HepG2 (cell line): Measurements from ENCODE around the gene KBTBD3. TPM values are rescaled to one million over a fixed set of nuclear protein-coding genes. Genes with fewer than 3 reads are reported as not detected.

Source experiments
- AKAP8 ChIP-seq: sonication (generic); formaldehyde crosslinking; IDR thresholded peaks from 2 replicates; pipeline ENCODE4 v1.5.1; 2020; ENCODE audit warnings: mild to moderate bottlenecking, missing genetic modification reagents
- CENPX ChIP-seq: sonication (generic); formaldehyde crosslinking; IDR thresholded peaks from 2 replicates; pipeline ENCODE4 v1.9.0; 2021; ENCODE audit warnings: mild to moderate bottlenecking, missing genetic modification reagents, moderate library complexity
- DR1 ChIP-seq: sonication (generic); formaldehyde crosslinking; IDR thresholded peaks from 2 replicates; pipeline ENCODE4 v1.8.0; 2021; ENCODE audit warnings: mild to moderate bottlenecking, missing genetic modification reagents, inconsistent platforms
- FIP1L1 ChIP-seq: fragments of 200-400 bp; formaldehyde crosslinking; IDR thresholded peaks from 2 replicates; pipeline ENCODE4 v1.6.1; 2018; ENCODE audit warnings: low read depth, mild to moderate bottlenecking, low read length, moderate library complexity, borderline replicate concordance; ENCODE audit not compliant: insufficient read depth
- GTF2F1 ChIP-seq: fragments of 150-350 bp; IDR thresholded peaks from 2 replicates; pipeline ENCODE4 v1.6.1; 2014; ENCODE audit warnings: low read length
- JUNB ChIP-seq: sonication (generic); formaldehyde crosslinking; IDR thresholded peaks from 2 replicates; pipeline ENCODE4 v1.8.0; 2022; ENCODE audit warnings: missing genetic modification reagents, mild to moderate bottlenecking, borderline replicate concordance
- KLF6 ChIP-seq: IDR thresholded peaks from 2 replicates; pipeline ENCODE4 v1.8.0; 2016; ENCODE audit warnings: missing biosample characterization, missing genetic modification reagents
- MEIS1 ChIP-seq: sonication (generic); formaldehyde crosslinking; IDR thresholded peaks from 2 replicates; pipeline ENCODE4 v1.9.0; 2021; ENCODE audit warnings: mild to moderate bottlenecking, missing genetic modification reagents, moderate library complexity, borderline replicate concordance
- NFKB2 ChIP-seq: sonication (generic); formaldehyde crosslinking; IDR thresholded peaks from 2 replicates; pipeline ENCODE4 v1.4.0; 2020; ENCODE audit warnings: missing genetic modification reagents, borderline replicate concordance
- TCF12 ChIP-seq, 2 experiments: fragments of 450-650 bp in 1 of 2; sonication (generic) in 1 of 2; formaldehyde crosslinking in 1 of 2; IDR thresholded peaks; 2 replicates each; pipeline versions ENCODE4 v1.6.1 to v1.8.0; 2017 to 2022; ENCODE audit warnings: antibody characterized with exemption in 1 of 2, mild to moderate bottlenecking in 1 of 2, missing genetic modification reagents in 1 of 2, moderate library complexity in 1 of 2
- TRIM24 ChIP-seq: sonication (generic); formaldehyde crosslinking; IDR thresholded peaks from 2 replicates; pipeline ENCODE4 v1.8.0; 2022; ENCODE audit warnings: mild to moderate bottlenecking, missing genetic modification reagents
- YY1 ChIP-seq: IDR thresholded peaks from 2 replicates; pipeline ENCODE4 v1.6.1; 2011; ENCODE audit warnings: low read length, low read depth, moderate library complexity, mild to moderate bottlenecking; ENCODE audit not compliant: insufficient read depth, insufficient replicate concordance
- ZBTB8A ChIP-seq: sonication (generic); formaldehyde crosslinking; IDR thresholded peaks from 2 replicates; pipeline ENCODE4 v1.4.0; 2020; ENCODE audit warnings: mild to moderate bottlenecking, low read depth, missing genetic modification reagents, borderline replicate concordance
- ZC3H13 ChIP-seq: sonication (generic); formaldehyde crosslinking; IDR thresholded peaks from 2 replicates; pipeline ENCODE4 v1.8.1; 2023; ENCODE audit warnings: mild to moderate bottlenecking, missing genetic modification reagents, moderate library complexity
- ZNF3 ChIP-seq: IDR thresholded peaks from 2 replicates; pipeline ENCODE4 v1.7.0; 2017; ENCODE audit warnings: inconsistent platforms
- ZNF7 ChIP-seq: IDR thresholded peaks from 2 replicates; pipeline ENCODE4 v1.6.1; 2016; ENCODE audit warnings: missing biosample characterization, missing genetic modification reagents
- ZNF75D ChIP-seq: sonication (generic); formaldehyde crosslinking; IDR thresholded peaks from 2 replicates; pipeline ENCODE4 v1.8.1; 2023; ENCODE audit warnings: missing genetic modification reagents, mild to moderate bottlenecking, borderline replicate concordance
- polyA plus RNA-seq, 8 experiments: library from polyadenylated mRNA; depleted of rRNA in 3 of 8; stranded (reverse) in 7 of 8; unstranded in 1 of 8; fragments of >200 nt; fragmentation: Illumina TruSeq in 4 of 8; extraction: Trizol in 4 of 8; gene quantifications; 2 replicates each; pipeline versions ENCODE4 v1.2.1 to v1.2.3, GENCODE V29; 2011 to 2016; ENCODE audit warnings: low read depth in 4 of 8, missing spikeins in 1 of 8, mixed read lengths in 1 of 8; ENCODE audit not compliant: insufficient read depth in 1 of 8
- total RNA-seq, 5 experiments: library from RNA; depleted of rRNA; stranded (reverse); fragments of >200 nt; fragmentation: Illumina TruSeq; extraction: Trizol; gene quantifications; 2 replicates each; pipeline ENCODE4 v1.2.3, GENCODE V29; 2016; ENCODE audit warnings: low read depth in 1 of 5
- TF ChIP-seq, protein P1 (sequence below): sonication (generic); formaldehyde crosslinking; conservative IDR thresholded peaks from 2 replicates; pipeline ENCODE4 v1.8.0; 2022; ENCODE audit warnings: missing genetic modification reagents
- TF ChIP-seq, protein P2 (sequence below): IDR thresholded peaks from 2 replicates; pipeline ENCODE4 v1.6.1; 2016
- TF ChIP-seq, protein P3 (sequence below): sonication (generic); formaldehyde crosslinking; conservative IDR thresholded peaks from 2 replicates; pipeline ENCODE4 v1.8.1; 2023; ENCODE audit warnings: missing genetic modification reagents
- TF ChIP-seq, protein P4 (sequence below): sonication (generic); formaldehyde crosslinking; IDR thresholded peaks from 2 replicates; pipeline ENCODE4 v1.5.1; 2020; ENCODE audit warnings: missing genetic modification reagents, mild to moderate bottlenecking, borderline replicate concordance

The KBTBD3 gene
- total and polyA plus RNA-seq, 2 of the 13 experiments (the other 11 are each of a cell fraction or from before 2014, with no cell fraction given), result 1.8 to 7.4 TPM

DNA sequence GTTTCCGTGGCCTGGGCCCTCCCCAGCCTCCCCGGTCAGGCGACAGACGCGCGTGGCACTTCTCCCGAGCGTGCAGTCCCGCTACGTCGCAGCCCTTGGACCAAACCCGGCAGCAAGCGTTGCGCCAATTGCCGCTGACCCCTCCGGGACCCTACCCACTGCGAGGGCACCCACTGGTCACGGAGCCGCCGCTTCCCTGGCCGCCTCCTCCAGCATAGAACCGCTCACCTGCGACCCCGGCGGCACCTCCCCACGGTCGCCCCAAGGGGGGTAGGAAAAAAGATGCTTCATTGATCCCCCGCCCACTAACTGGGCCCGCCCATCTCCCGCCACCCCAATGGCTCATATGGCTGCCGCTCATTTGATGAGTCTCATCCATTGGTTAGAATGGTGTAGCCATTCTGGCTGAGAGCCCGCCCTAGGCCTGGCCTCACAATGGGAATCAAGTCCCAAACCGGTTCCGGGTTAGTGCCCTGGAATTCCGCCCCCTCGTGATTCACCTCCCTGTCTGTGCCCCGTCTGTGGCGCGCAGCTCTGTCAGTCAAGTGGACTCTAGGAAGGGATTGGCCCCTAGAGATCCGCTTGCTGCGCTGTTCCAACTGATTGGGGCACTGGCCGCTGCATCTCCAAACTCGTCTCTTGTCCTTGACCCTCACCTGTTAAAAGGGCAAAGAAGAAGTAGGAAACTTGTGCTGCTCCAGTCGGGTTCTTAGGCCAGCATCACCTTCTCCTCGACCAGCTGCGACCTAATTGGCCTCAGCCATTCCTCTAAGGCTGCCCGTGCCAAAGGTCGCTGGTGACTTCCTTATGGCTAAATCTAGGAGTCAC lies 55.0 kb downstream of the KBTBD3 start, which contains the start of gene MSANTD4 (continued):
- TF ChIP-seq FIP1L1, result no peak
- TF ChIP-seq NFKB2 (CRISPR knock-in tag), result 0 out of 2 replicates have a peak, but pooled peaks have one; percentile 34
- TF ChIP-seq, protein P1, sequence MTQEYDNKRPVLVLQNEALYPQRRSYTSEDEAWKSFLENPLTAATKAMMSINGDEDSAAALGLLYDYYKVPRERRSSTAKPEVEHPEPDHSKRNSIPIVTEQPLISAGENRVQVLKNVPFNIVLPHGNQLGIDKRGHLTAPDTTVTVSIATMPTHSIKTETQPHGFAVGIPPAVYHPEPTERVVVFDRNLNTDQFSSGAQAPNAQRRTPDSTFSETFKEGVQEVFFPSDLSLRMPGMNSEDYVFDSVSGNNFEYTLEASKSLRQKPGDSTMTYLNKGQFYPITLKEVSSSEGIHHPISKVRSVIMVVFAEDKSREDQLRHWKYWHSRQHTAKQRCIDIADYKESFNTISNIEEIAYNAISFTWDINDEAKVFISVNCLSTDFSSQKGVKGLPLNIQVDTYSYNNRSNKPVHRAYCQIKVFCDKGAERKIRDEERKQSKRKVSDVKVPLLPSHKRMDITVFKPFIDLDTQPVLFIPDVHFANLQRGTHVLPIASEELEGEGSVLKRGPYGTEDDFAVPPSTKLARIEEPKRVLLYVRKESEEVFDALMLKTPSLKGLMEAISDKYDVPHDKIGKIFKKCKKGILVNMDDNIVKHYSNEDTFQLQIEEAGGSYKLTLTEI (CRISPR knock-in tag), result no peak
- no peak for TF ChIP-seq ZNF3 (CRISPR knock-in tag)
- no peak for TF ChIP-seq TCF12 (IDR thresholded peaks at IDR 0.05)
- TF ChIP-seq TCF12 (CRISPR knock-in tag; IDR thresholded peaks at IDR 0.05), result no peak
- no peak for TF ChIP-seq JUNB
- peak; percentile 14 for TF ChIP-seq YY1
- TF ChIP-seq ZBTB8A (CRISPR knock-in tag), result no peak
- TF ChIP-seq, protein P2, sequence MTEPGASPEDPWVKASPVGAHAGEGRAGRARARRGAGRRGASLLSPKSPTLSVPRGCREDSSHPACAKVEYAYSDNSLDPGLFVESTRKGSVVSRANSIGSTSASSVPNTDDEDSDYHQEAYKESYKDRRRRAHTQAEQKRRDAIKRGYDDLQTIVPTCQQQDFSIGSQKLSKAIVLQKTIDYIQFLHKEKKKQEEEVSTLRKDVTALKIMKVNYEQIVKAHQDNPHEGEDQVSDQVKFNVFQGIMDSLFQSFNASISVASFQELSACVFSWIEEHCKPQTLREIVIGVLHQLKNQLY, result no peak
- no peak for TF ChIP-seq ZNF75D (CRISPR knock-in tag)
- TF ChIP-seq, protein P3, sequence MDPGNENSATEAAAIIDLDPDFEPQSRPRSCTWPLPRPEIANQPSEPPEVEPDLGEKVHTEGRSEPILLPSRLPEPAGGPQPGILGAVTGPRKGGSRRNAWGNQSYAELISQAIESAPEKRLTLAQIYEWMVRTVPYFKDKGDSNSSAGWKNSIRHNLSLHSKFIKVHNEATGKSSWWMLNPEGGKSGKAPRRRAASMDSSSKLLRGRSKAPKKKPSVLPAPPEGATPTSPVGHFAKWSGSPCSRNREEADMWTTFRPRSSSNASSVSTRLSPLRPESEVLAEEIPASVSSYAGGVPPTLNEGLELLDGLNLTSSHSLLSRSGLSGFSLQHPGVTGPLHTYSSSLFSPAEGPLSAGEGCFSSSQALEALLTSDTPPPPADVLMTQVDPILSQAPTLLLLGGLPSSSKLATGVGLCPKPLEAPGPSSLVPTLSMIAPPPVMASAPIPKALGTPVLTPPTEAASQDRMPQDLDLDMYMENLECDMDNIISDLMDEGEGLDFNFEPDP (CRISPR knock-in tag), result no peak
- TF ChIP-seq DR1 (CRISPR knock-in tag), result 0 out of 2 replicates have a peak, but pooled peaks have one; percentile 22
- 0 out of 2 replicates have a peak, but pooled peaks have one; percentile 51 for TF ChIP-seq AKAP8
- no peak for TF ChIP-seq MEIS1 (CRISPR knock-in tag)
- no peak for TF ChIP-seq CENPX
- TF ChIP-seq TRIM24 (CRISPR knock-in tag), result no peak
- TF ChIP-seq GTF2F1, result no peak
- TF ChIP-seq KLF6 (CRISPR knock-in tag), result peak; percentile 47; the same call in 1 of the 2 replicates
- no peak for TF ChIP-seq ZNF7 (CRISPR knock-in tag)
- no peak for TF ChIP-seq ZC3H13
- TF ChIP-seq, protein P4, sequence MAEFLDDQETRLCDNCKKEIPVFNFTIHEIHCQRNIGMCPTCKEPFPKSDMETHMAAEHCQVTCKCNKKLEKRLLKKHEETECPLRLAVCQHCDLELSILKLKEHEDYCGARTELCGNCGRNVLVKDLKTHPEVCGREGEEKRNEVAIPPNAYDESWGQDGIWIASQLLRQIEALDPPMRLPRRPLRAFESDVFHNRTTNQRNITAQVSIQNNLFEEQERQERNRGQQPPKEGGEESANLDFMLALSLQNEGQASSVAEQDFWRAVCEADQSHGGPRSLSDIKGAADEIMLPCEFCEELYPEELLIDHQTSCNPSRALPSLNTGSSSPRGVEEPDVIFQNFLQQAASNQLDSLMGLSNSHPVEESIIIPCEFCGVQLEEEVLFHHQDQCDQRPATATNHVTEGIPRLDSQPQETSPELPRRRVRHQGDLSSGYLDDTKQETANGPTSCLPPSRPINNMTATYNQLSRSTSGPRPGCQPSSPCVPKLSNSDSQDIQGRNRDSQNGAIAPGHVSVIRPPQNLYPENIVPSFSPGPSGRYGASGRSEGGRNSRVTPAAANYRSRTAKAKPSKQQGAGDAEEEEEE (CRISPR knock-in tag), result no peak; the same call in 1 of the 2 replicates
